GM15510 (cell line): Measurements from ENCODE around the gene TEKT5.

Source experiments
- POLR2A ChIP-seq: IDR thresholded peaks from 3 replicates; pipeline ENCODE4 v1.6.1; 2011; ENCODE audit warnings: borderline replicate concordance; ENCODE audit not compliant: insufficient read length; ENCODE audit errors: extremely low read depth

The TEKT5 gene

DNA sequence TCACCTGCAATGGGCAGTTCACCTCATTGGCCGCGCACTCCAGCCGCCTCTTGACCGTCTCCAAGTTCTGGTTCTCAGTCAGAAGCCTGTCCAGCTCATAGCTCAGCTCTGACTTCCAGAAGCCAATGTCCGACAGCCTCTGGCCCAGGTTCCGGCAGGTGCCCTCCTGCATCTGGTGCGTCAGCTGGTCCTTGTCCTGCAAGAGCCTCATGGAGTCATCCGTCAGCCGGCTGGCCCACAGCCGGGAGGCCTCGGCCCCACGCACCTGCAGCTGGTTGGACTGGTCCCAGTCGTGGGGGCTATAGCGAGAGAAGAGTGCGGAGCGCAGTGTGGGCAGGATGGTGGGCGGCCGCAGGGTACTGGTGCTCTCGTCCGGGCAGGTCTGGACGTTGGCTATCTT is 424 bp downstream of the TEKT5 start:
- no peak for TF ChIP-seq POLR2A

DNA sequence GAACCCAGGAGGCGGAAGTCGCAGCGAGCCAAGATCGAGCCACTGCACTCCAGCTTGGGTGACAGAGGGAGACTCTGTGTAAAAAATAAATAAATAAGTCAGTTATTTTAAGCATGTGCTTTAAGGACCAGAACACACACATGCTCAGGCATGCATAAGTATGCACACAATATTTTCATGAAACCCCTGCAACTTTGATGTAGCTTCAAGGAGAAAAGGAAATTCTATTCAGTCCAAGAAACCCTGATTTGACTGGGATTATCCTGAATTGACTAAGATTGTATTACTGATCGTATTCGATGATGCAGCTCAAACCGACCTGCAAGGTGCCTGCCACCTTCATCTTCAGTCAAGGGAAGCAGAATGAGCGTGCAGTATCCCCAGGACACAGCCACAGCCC is 841 bp downstream of the TEKT5 start:
- TF ChIP-seq POLR2A, result no peak

GRCh38 chr16:10692470-10692869 is 2.3 kb downstream of the TEKT5 start:
- no peak for TF ChIP-seq POLR2A

- TF ChIP-seq POLR2A, result no peak
These were observed 6.0 kb downstream of the TEKT5 start for GRCh38 chr16:10688726-10689125.

DNA sequence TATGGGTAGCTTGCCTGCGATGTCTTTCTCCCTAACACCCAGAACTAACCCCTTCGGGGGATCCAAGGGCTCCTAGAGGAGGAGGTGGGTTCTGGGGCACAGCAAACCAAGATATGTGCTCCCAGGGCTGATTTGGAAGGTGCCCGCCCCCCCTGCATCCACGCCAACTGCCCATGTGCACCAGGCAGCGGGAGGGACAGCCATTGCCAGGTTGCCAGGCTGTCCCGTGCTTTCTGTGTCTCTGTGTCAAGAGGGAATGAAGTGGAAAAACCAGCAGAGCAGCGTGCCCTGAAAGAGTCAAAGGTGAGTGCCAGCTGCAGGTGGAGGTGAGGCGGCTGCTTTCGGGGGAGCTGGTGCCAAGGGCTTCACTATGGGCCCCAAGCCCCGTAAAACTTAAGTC is 6.4 kb downstream of the TEKT5 start:
- TF ChIP-seq POLR2A, result no peak

DNA sequence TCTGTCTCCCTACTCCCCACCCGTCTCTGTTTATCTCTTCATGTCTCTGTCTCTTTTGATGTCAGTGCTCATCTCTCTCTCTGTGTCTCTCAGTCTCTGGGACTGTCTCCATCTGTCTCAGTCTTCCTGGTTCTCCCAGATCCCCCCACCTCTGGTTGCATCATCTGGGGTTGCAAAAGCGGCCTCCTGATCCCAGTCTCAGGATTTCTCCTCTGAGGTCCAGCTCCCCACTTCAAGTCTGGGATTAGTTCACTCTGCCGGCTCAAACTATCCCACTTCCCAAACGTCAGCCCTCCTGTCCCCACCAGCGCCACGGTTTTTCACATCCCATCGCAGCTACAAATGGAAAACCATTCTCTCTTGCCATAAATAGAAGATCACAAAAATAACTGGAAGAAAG is 9.0 kb downstream of the TEKT5 start:
- no peak for TF ChIP-seq POLR2A

GRCh38 chr16:10684511-10685151 is 10.1 kb downstream of the TEKT5 start:
- TF ChIP-seq POLR2A, result no peak

DNA sequence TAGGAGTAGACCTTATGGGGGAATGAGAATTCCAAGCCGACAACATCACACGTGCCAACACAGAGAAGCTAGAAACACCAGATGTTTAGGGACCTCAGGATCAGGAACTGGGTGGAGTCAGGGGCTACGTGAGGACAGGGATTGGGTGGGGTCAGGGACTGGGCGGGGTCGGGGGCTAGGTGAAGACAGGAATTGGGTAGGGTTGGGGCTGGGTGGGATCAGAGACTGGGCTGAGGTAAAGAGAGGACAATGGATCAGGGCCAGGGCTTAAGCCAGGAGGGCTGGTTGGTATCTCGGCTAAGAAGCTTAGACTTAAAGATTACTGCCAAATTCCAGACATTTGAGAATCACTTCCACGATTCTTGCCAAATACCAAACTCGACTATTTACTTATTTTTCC is 11.6 kb downstream of the TEKT5 start:
- TF ChIP-seq POLR2A, result no peak

- TF ChIP-seq POLR2A, result no peak
These were observed 12.1 kb downstream of the TEKT5 start for GRCh38 chr16:10682604-10683003.

DNA sequence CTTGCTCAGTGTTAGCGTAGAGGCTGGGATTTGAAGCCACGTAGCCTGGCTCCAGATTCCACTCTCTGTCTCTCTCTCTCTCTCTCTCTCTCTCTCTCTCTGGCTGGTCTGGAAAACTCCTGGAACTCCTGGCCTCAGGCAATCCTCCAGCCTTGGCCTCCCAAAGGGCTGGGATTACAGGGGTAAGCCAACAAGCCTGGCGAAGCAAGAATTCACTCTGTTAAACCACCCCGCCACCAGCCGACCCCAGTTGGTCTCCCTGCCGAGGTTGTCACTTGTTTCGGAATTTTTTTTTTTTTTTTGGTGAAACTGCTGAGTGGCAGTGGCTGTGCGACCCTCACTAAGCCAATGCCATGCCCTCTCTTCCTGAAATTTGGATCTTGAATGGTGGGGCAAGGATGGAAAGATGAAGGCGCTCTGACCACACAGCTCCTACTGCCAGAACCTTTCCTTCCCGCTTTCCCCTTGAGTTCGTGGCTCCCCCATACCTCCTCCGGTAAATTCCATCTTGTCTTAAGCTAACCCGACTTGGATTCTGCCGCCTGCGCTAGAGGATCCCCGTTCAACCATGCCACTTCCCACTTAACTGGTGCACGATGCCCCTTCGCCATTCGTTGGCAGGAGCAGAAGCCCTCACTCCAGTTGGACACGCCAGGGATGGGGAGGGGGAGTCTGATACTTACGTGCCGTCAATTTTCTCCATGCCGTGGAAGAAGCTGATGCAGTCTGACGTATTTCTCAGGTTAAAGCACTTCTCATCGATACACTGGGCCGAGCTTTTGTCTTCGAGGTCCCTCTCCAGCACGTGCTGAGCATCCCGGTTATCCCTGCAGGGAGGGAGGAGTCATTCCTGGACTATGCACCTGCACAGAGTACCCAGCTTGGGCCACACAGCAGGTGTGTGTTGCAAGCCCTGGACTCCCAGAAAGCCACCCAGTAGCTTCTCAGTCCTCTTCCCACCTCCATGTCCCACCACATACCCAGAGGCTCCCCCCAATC is 13.1 kb downstream of the TEKT5 start:
- no peak for TF ChIP-seq POLR2A

DNA sequence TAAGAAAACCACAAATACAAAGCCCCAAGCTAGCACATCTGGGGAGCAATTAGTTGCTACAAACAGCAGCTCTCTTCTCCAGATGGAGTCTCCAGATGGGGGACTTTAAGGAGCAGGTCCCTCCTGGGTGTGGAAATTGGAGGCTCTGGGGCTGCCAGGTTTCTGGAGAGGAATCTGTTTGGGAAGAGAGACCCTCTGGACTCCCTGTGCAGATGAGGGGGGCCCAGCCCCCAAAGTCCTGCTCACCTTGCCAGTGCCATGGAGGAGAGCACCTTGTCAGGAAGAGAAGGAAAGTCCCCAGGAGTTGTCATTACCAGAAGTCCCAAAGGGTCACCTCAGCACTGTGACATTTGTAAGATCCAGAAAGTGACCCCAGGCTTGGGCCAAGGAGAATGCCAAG is 14.8 kb downstream of the TEKT5 start:
- no peak for TF ChIP-seq POLR2A

DNA sequence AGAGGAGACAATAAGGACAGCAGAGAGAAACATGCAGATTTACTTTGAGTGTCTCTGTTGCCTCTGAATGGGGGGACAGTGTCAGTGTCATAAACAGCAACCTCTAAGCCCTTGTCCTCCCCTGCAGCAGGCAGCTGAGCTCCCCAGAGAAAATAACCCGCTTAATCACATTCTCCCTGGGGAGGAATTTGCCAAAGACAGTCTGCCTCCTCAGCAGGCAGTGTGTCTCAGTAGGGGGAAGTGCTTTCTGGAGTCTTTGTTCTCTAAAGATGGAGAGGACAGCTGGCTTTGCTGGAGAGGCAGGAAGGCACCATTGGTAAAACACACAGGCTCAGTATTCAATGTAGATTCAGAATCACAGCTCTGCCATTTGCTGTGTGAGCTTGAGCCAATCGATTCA is 16.1 kb downstream of the TEKT5 start:
- no peak for TF ChIP-seq POLR2A

GRCh38 chr16:10676284-10676683 is 18.4 kb downstream of the TEKT5 start:
- TF ChIP-seq POLR2A, result no peak

DNA sequence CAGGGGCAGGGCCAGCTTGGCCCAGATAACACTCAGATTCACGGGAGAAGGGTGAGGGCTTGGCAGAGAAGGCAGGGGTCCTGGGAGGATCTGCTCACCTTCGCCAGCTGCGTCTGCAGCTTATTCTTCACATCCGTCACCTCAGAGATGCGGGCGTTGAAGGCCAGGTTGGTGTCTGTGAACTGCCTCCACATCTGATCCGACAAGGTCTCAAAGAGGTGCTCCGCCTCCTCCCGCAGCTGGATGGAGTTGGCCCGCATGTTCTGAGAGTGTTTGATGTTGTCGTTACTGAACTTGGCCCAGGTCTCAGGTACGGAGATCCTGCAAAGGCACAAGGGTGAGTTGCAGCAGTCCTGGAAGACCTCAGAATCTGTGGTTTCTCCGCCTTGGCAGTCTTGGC is 18.9 kb downstream of the TEKT5 start:
- no peak for TF ChIP-seq POLR2A

GRCh38 chr16:10675216-10675615 is 19.5 kb downstream of the TEKT5 start:
- no peak for TF ChIP-seq POLR2A

- TF ChIP-seq POLR2A, result no peak
These were observed 23.0 kb downstream of the TEKT5 start for GRCh38 chr16:10671729-10672128.
